ENCODE results near the gene PRKAR2A.
"Not testable (repeated sequence)": the region's sequence is repeated elsewhere in the genome, so short reads cannot be mapped to it uniquely, and the experiment has no call there.

Gene PRKAR2A

DNA sequence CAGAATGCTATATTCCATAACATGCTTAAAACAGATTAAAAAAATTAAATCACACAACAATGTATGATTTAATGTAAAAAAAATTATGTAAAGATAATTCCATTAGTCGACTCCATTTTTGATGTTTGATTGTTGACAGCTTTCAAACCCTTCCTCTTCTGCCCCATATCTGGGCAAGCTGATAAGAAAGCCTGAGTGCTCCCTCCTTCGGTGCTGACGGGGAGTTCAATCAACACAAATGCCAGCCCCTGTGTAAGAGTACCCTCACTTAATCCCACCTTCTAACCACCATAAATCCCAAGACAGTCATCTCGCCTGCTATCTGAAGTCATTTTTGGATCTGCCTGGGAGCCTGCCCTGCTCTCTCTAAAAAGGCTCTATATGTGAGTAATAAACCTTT is 70.8 kb downstream of the PRKAR2A start:
- DNase-seq = no peak

- DNase-seq = no peak
These were observed 77.5 kb downstream of the PRKAR2A start for GRCh38 chr3:48770192-48770502.

GRCh38 chr3:48765376-48765775 is 82.3 kb downstream of the PRKAR2A start:
- DNase-seq = no peak

DNA sequence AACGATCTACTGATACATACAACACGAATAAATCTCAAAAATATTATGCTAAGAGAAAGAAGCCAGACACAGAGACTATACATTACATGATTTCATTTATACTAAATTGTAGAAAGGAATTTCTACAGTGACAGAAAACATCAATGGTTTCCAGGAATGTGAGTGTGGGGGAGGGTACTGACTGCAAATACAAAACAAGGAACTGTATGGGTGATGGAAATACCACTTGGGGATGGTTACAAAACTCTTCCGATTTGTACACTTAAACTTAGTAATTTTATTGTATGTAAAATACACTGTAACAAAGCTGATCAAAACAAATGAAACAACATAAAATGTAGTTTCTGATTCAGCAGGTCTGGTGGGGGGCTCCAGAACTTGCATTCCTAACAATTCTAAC is 84.9 kb downstream of the PRKAR2A start:
- DNase-seq = no peak

GRCh38 chr3:48759991-48760540 is 87.6 kb downstream of the PRKAR2A start:
- not testable (repeated sequence) for DNase-seq

DNA sequence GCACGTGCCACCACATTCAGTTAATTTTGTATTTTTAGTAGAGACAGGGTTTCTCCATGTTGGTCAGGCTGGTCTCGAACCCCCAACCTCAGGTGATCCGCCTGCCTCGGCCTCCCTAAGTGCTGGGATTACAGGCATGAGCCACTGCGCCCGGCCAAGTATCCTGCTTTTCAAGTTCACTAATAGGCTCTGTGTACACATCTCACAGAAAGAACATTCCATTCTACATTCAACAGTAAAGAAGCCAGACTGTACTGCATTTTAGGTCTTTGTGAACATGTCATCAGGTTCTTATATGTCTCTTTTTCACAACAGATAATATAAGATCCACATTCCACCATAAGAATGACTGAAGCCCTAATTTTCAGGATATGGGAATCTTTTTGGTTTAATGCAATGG is 88.1 kb downstream of the PRKAR2A start:
- not testable (repeated sequence) for DNase-seq

DNA sequence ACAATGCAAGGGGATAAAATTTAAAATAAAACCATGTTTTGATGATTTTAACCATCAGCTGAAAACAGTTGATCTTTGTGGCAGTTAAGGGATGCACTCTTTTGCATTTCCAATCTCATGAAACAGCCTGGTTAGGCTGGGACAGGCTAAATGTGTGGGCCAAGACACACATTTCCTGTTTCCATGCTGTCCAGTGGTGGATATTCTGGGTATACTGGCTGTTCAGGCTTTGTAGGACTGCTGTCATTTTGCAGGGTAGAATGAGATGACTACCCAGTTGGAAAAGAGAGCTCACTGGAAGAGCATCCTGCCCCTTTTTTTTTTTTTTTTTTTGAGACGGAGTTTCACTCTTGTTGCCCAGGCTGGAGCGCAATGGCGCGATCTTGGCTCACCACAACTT is 88.6 kb downstream of the PRKAR2A start:
- no peak for DNase-seq

- DNase-seq = no peak
These were observed 91.0 kb downstream of the PRKAR2A start for GRCh38 chr3:48756640-48757039.

DNA sequence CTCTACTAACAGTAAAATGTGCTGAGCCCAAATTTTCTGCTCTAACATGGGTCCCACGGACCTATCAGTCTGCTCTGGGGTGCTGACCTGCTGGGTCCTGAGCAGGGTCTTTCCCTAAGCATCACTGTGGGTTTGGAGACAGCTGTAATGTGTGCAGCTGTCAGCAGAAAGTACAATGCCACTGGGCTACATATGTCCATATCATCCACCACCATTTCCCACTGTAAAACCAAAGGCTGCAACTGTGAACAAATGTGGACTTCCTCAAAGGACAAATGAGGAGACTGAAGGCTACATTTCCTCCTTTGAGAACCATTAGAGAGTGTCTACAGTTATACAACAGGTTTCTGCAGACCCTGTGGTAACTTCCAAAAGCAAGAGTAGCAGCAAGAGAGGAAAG is 96.8 kb downstream of the PRKAR2A start:
- no peak for DNase-seq

DNA sequence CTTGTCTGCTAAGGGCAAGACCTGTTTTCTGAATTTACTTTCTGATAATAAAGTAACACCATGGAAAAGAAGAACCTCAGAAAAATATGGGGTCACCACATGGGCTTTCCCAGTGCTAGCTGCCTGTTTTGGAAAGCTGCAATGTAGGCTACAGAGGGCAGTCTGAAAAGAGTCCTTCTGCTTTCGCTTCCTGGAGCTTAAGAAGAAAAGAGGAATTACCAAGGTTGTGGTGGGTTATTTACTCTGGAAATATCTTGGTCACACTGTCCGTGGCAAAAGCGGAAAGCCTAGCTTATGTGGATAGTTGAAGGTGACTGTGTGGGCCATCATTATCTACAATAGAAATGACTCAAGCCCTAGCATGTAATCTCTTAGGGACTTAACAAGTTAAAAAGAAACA is 98.9 kb downstream of the PRKAR2A start:
- DNase-seq = no peak

GRCh38 chr3:48747706-48748105 is 100.0 kb downstream of the PRKAR2A start:
- no peak for DNase-seq

GRCh38 chr3:48747015-48747615 is 100.6 kb downstream of the PRKAR2A start:
- DNase-seq = no peak

- no peak for DNase-seq
These were observed 103.9 kb downstream of the PRKAR2A start for GRCh38 chr3:48743773-48744172.

- DNase-seq = not testable (repeated sequence)
These were observed 106.4 kb downstream of the PRKAR2A start for GRCh38 chr3:48741226-48741625.

GRCh38 chr3:48739955-48740823 is 107.5 kb downstream of the PRKAR2A start:
- peak; percentile 18 to 23 for DNase-seq

- no peak for DNase-seq
These were observed 108.1 kb downstream of the PRKAR2A start for GRCh38 chr3:48739617-48739954.

- no peak for DNase-seq
These were observed 108.6 kb downstream of the PRKAR2A start for GRCh38 chr3:48738926-48739616.

GRCh38 chr3:48738144-48738536 is 109.5 kb downstream of the PRKAR2A start:
- no peak for DNase-seq

DNA sequence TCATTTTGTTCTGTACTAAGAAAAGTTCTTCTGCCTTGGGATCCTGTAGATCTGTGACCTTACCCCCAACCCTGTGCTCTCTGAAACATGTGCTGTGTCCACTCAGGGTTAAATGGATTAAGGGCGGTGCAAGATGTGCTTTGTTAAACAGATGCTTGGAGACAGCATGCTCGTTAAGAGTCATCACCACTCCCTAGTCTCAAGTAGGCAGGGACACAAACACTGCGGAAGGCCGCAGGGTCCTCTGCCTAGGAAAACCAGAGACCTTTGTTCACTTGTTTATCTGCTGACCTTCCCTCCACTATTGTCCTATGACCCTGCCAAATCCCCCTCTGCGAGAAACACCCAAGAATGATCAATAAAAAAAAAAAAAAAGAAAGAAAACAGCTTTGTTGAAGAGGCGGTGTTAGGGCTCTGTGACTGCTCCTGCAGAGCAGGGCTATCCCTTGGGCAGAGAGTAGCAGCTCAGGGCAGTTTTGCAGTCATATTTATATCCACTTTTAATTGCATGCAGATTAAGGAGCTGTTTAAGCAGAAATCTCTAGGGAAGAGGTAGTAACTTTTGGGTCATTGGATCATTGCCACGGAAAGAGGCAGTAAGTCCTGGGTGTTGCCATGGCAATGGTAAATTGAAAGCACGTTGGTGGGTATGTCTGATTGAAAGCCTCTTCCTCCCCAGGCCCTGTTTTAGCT is 112.5 kb downstream of the PRKAR2A start:
- not testable (repeated sequence) for DNase-seq

GRCh38 chr3:48734541-48734940 is 113.1 kb downstream of the PRKAR2A start:
- DNase-seq = not testable (repeated sequence)

DNA sequence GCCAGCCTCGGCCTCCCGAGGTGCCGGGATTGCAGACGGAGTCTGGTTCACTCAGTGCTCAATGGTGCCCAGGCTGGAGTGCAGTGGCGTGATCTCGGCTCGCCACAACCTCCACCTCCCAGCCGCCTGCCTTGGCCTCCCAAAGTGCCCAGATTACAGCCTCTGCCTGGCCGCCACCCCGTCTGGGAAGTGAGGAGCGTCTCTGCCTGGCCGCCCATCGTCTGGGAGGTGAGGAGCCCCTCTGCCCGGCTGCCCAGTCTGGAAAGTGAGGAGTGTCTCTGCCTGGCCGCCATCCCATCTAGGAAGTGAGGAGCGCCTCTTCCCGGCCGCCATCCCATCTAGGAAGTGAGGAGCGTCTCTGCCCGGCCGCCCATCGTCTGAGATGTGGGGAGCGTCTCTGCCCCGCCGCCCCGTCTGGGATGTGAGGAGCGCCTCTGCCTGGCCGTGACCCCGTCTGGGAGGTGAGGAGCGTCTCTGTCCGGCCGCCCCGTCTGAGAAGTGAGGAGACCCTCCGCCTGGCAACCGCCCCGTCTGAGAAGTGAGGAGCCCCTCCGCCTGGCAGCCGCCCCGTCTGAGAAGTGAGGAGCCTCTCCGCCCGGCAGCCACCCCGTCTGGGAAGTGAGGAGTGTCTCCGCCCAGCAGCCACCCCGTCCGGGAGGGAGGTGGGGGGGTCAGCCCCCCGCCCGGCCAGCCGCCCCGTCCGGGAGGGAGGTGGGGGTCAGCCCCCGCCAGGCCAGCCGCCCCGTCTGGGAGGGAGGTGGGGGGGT is 113.7 kb downstream of the PRKAR2A start:
- not testable (repeated sequence) for DNase-seq

DNA sequence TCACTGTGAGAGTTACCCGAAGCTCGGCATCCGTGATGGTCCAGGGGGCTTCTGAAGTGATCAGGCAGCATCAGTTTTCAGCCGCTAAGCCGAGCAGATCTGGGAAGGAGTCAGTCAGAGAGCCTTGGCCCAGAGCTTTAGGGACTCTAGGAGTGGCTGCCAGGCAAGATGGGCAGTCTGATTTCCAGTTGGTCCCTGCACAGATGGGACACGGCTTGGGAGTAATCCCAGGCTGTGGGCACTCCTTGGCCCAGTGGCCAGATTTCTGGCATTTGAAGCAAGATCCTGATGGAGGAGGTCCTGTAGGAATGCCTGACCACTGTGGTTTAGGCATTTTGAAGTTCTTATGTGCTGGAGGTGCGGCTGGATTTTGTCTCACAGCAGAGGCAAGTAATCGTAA is 120.2 kb downstream of the PRKAR2A start:
- no peak for DNase-seq
